Gastrocnemius medialis (tissue), 4 donors: Measurements from ENCODE around the gene ZNF333. TPM values are rescaled to one million over a fixed set of nuclear protein-coding genes. Genes with fewer than 3 reads are reported as not detected.
A peak's percentile ranks its signal among the peaks of the same experiment; 100 is the strongest.

ENCODE experiments used
- ATAC-seq, 2 donors: fragments of 150-250 bp; one replicate each; pipeline ENCODE4 v1.9.1; 2016
- DNase-seq, 2 donors: peaks; one replicate each; pipeline ENCODE4 v3.0.0-alpha.2; 2019
- H3K27ac ChIP-seq, 4 donors: fragments of 200-600 bp; sonication (generic); 1 replicate in 1 of 4; 2 replicates in 3 of 4; pipeline ENCODE4 v1.5.1; 2016 to 2018; ENCODE audit warnings: mild to moderate bottlenecking in 2 of 4, moderate library complexity in 1 of 4
- H3K27me3 ChIP-seq, 3 donors: fragments of 200-600 bp; sonication (generic) in 2 of 3; 1 replicate in 1 of 3; 2 replicates in 2 of 3; pipeline versions ENCODE4 v1.5.1 to v1.6.0; 2016 to 2019; ENCODE audit warnings: mild to moderate bottlenecking in 1 of 3, moderate library complexity in 1 of 3
- H3K36me3 ChIP-seq, 2 donors: fragments of 200-600 bp; sonication (generic) in 1 of 2; one replicate each; pipeline ENCODE4 v1.5.1; 2017 to 2018
- H3K4me1 ChIP-seq, 2 donors: fragments of 200-600 bp; sonication (generic) in 1 of 2; one replicate each; pipeline ENCODE4 v1.5.1; 2016 to 2017; ENCODE audit warnings: mild to moderate bottlenecking in 2 of 2
- H3K4me3 ChIP-seq, 4 donors: fragments of 200-600 bp; sonication (generic) in 3 of 4; 1 replicate in 1 of 4; 2 replicates in 3 of 4; pipeline ENCODE4 v1.5.1; 2016 to 2019; ENCODE audit warnings: mild to moderate bottlenecking in 2 of 4
- H3K9me3 ChIP-seq, 3 donors: fragments of 200-600 bp; sonication (generic) in 2 of 3; 1 replicate in 1 of 3; 2 replicates in 2 of 3; pipeline ENCODE4 v1.5.1; 2016 to 2019
- CTCF ChIP-seq, 5 experiments: fragments of 450-650 bp in 3 of 5; fragments of 200-600 bp in 2 of 5; sonication (generic) in 2 of 5; IDR thresholded peaks in 4 of 5; conservative IDR thresholded peaks in 1 of 5; 1 replicate in 4 of 5; 2 replicates in 1 of 5; pipeline ENCODE4 v1.5.1; 2016 to 2019; ENCODE audit warnings: antibody characterized with exemption in 5 of 5, mild to moderate bottlenecking in 3 of 5, moderate library complexity in 3 of 5
- POLR2A ChIP-seq, 2 donors: fragments of 450-650 bp; IDR thresholded peaks; one replicate each; pipeline ENCODE4 v1.6.1; 2017; ENCODE audit warnings: antibody characterized with exemption in 2 of 2, mild to moderate bottlenecking in 2 of 2, moderate library complexity in 2 of 2
- in situ Hi-C, 4 donors: fragments of 200-750 bp; cut with MboI; loops; one replicate each; pipeline versions ENCODE4 v1.15.0 to v1.8.0; 2017; ENCODE audit warnings: low sequenced_read_pairs in 4 of 4
- intact Hi-C: fragments of 100-400 bp; cut with DNase I; formaldehyde crosslinking; loops from one replicate; pipeline ENCODE4 v1.15.1; 2023; ENCODE audit warnings: low total_unique reads
- total RNA-seq, 4 donors: library from RNA; depleted of rRNA; stranded (reverse); fragments of >200 nt; gene quantifications; one replicate each; pipeline versions ENCODE4 v1.1.0 to v1.2.3, GENCODE V29; 2016

The ZNF333 gene
- total RNA-seq, 4 donors from 2014 or later = 4.6 to 12.7 (median 10.3) TPM

DNA sequence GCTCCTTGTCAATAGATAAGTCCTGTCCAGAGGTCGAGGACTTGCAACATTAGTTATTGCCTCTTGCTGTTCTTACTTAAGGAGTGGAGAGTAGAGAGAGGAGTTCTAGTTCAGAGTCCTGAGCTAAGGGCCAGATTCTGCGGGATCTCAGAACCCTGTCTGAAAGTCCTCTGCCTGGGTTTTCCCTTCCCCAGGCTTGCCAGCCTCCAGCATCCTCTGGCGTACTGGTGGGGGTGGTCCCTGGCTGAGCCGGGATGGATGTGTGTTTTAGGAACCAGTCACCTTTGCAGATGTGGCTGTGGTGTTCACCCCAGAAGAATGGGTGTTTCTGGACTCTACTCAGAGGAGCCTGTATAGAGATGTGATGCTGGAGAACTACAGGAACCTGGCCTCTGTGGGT is 26.0 kb downstream of the ZNF333 start:
- intact Hi-C loops = no loop called here
- no peak for ATAC-seq

DNA sequence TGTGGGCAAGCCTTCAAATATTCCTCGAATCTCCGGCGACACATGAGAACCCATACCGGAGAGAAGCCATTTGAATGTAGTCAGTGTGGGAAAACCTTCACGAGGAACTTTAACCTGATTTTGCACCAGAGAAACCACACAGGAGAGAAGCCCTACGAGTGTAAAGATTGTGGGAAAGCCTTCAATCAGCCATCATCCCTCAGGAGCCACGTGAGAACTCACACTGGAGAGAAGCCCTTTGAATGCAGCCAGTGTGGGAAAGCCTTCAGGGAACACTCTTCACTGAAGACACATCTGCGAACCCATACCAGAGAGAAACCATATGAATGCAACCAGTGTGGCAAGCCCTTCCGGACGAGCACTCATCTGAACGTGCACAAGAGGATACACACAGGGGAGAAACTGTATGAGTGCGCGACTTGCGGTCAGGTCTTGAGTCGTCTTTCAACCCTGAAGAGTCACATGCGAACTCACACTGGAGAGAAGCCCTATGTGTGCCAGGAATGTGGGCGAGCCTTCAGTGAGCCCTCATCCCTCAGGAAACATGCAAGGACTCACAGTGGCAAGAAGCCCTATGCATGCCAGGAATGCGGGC is 28.8 kb downstream of the ZNF333 start:
- intact Hi-C loops = no loop called here
- peaks cover 32 to 100% of the 10 kb centered on the region in 2 donors for H3K36me3 ChIP-seq
- H3K27me3 ChIP-seq = peaks cover 0 to 2% (median 0%) of the 10 kb centered on the region in 3 donors
- H3K9me3 ChIP-seq = peaks cover 28 to 82% (median 49%) of the 10 kb centered on the region in 3 donors
- TF ChIP-seq CTCF (IDR thresholded peaks at IDR 0.05 in 4 of 5, conservative IDR thresholded peaks at IDR 0.05 in 1 of 5) = no peak
- TF ChIP-seq POLR2A (IDR thresholded peaks at IDR 0.05) = no peak
- H3K4me1 ChIP-seq = no peaks in the 10 kb centered on the region
- H3K4me3 ChIP-seq = peak overlapping the region in 1 of 4 donors; percentile 47
- H3K27ac ChIP-seq = no peak overlapping the region
- in situ Hi-C loops = no loop called here
- ATAC-seq = no peak
- no peak for DNase-seq

More for the DNA sequence above, 26.0 kb downstream of the ZNF333 start:
- Histone ChIP-seq H3K4me3 (no peak overlapping the region), H3K9me3 (peaks cover 28 to 59% (median 40%) of the 10 kb centered on the region in 3 donors), H3K27ac (no peak overlapping the region), H3K36me3 (peaks cover 32 to 96% of the 10 kb centered on the region in 2 donors), H3K4me1 (no peaks in the 10 kb centered on the region), H3K27me3 (peaks cover 0 to 2% (median 0%) of the 10 kb centered on the region in 3 donors)
- in situ Hi-C loops = no loop called here
- no peak for DNase-seq
- TF ChIP-seq CTCF (IDR thresholded peaks at IDR 0.05 in 4 of 5, conservative IDR thresholded peaks at IDR 0.05 in 1 of 5) = no peak
- no peak for TF ChIP-seq POLR2A (IDR thresholded peaks at IDR 0.05)

- Histone ChIP-seq H3K36me3 (peaks cover 32 to 100% of the 10 kb centered on the region in 2 donors), H3K27me3 (peaks cover 0 to 2% (median 0%) of the 10 kb centered on the region in 3 donors), H3K4me1 (no peaks in the 10 kb centered on the region), H3K9me3 (peaks cover 28 to 87% (median 49%) of the 10 kb centered on the region in 3 donors), H3K4me3 (peak overlapping the region in 1 of 4 donors; percentile 47), H3K27ac (no peak overlapping the region)
- ATAC-seq (no peak), DNase-seq (no peak)
- intact Hi-C loops = no loop called here
- in situ Hi-C loops = no loop called here
- TF ChIP-seq CTCF (IDR thresholded peaks at IDR 0.05 in 4 of 5, conservative IDR thresholded peaks at IDR 0.05 in 1 of 5) (no peak), POLR2A (IDR thresholded peaks at IDR 0.05) (no peak)
Observed at GRCh38 chr19:14719162-14719561, 29.3 kb downstream of the ZNF333 start.

GRCh38 chr19:14722127-14722526 is 32.3 kb downstream of the ZNF333 start:
- peak overlapping the region in 1 of 4 donors; percentile 14 for H3K4me3 ChIP-seq
- ATAC-seq (no peak), DNase-seq (no peak)
- intact Hi-C loops (no loop called here), in situ Hi-C loops (no loop called here)
- TF ChIP-seq POLR2A (IDR thresholded peaks at IDR 0.05) = no peak
- no peak for TF ChIP-seq CTCF (IDR thresholded peaks at IDR 0.05 in 4 of 5, conservative IDR thresholded peaks at IDR 0.05 in 1 of 5)
- no peaks in the 10 kb centered on the region for H3K4me1 ChIP-seq
- H3K27me3 ChIP-seq = peaks cover 0 to 2% (median 0%) of the 10 kb centered on the region in 3 donors
- H3K27ac ChIP-seq = no peak overlapping the region
- H3K9me3 ChIP-seq = peaks cover 20 to 69% (median 44%) of the 10 kb centered on the region in 3 donors
- peaks cover 19 to 71% of the 10 kb centered on the region in 2 donors for H3K36me3 ChIP-seq
